ENCODE data around the gene COMT. TPM values are rescaled to one million over a fixed set of nuclear protein-coding genes. Genes with fewer than 3 reads are reported as not detected.

COMT gene
- total and polyA plus RNA-seq, 10 donors = 63.5 to 216 (median 99.3) TPM

GRCh38 chr22:19958083-19959042, 16.8 kb downstream of the COMT start:
- peak overlapping the region in 2 of 8 donors; percentile 2 to 52 for H3K27ac ChIP-seq
- intact Hi-C loops (cut with DNase I; ENCODE audit: low total_unique reads) = no loop called here
- H3K4me3 ChIP-seq = no peak overlapping the region
- WGBS, 5 donors = 77 to 87% (median 84%) methylated on average over 18 to 19 of the region's 19 CpGs
- peak; percentile 47 for DNase-seq
- no peaks in the 10 kb centered on the region for H3K9me3 ChIP-seq
- TF ChIP-seq CTCF (IDR thresholded peaks at IDR 0.05 in 8 of 11, conservative IDR thresholded peaks at IDR 0.05 in 3 of 11) (no peak), POLR2AphosphoS5 (IDR thresholded peaks at IDR 0.05) (no peak), POLR2A (IDR thresholded peaks at IDR 0.05) (no peak)
- H3K27me3 ChIP-seq (replicated peaks in 1 of 7) = no peaks in the 10 kb centered on the region
- peaks cover 0 to 28% (median 3%) of the 10 kb centered on the region in 6 donors for H3K36me3 ChIP-seq
- peaks cover 2 to 78% (median 27%) of the 10 kb centered on the region in 6 donors for H3K4me1 ChIP-seq

- TF ChIP-seq POLR2AphosphoS5 (IDR thresholded peaks at IDR 0.05) (peak in 2 of 3 donors; percentile 44 to 49), POLR2A (IDR thresholded peaks at IDR 0.05) (no peak)
- DNase-seq = peak; percentile 80
- H3K27ac ChIP-seq = peak overlapping the region in 2 of 8 donors; percentile 2 to 52
- peaks cover 0 to 36% (median 8%) of the 10 kb centered on the region in 6 donors for H3K36me3 ChIP-seq
- peaks cover 2 to 72% (median 24%) of the 10 kb centered on the region in 6 donors for H3K4me1 ChIP-seq
- H3K4me3 ChIP-seq = peak overlapping the region in 2 of 8 donors; percentile 21 to 33
- no peaks in the 10 kb centered on the region for H3K27me3 ChIP-seq (replicated peaks in 1 of 7)
- no peaks in the 10 kb centered on the region for H3K9me3 ChIP-seq
- intact Hi-C loops (cut with DNase I; ENCODE audit: low total_unique reads) = no loop called here
- WGBS, 5 donors = 49 to 76% (median 59%) methylated on average over 22 to 30 of the region's 30 CpGs
Measured at GRCh38 chr22:19959043-19959586, 17.5 kb downstream of the COMT start.

- DNase-seq = peak; percentile 65
- peaks cover 0 to 43% (median 15%) of the 10 kb centered on the region in 6 donors for H3K36me3 ChIP-seq
- peak overlapping the region in 2 of 8 donors; percentile 2 to 52 for H3K27ac ChIP-seq
- peaks cover 2 to 65% (median 24%) of the 10 kb centered on the region in 6 donors for H3K4me1 ChIP-seq
- WGBS, 5 donors = 37 to 97% (median 56%) methylated on average over 3 to 13 of the region's 13 CpGs
- H3K4me3 ChIP-seq = peak overlapping the region in 2 of 8 donors; percentile 21 to 33
- intact Hi-C loops (cut with DNase I; ENCODE audit: low total_unique reads) = no loop called here
- TF ChIP-seq CTCF (IDR thresholded peaks at IDR 0.05 in 8 of 11, conservative IDR thresholded peaks at IDR 0.05 in 3 of 11) (no peak), POLR2AphosphoS5 (IDR thresholded peaks at IDR 0.05) (peak in 2 of 3 donors; percentile 30 to 50)
- no peaks in the 10 kb centered on the region for H3K27me3 ChIP-seq (replicated peaks in 1 of 7)
- no peaks in the 10 kb centered on the region for H3K9me3 ChIP-seq
Measured at GRCh38 chr22:19959587-19960490, 18.3 kb downstream of the COMT start.

- DNase-seq = peak; percentile 65
- H3K27ac ChIP-seq = no peak overlapping the region
- H3K4me1 ChIP-seq = peaks cover 2 to 58% (median 17%) of the 10 kb centered on the region in 6 donors
- H3K9me3 ChIP-seq = no peaks in the 10 kb centered on the region
- peaks cover 0 to 46% (median 16%) of the 10 kb centered on the region in 6 donors for H3K36me3 ChIP-seq
- TF ChIP-seq CTCF (IDR thresholded peaks at IDR 0.05 in 8 of 11, conservative IDR thresholded peaks at IDR 0.05 in 3 of 11) (no peak), POLR2AphosphoS5 (IDR thresholded peaks at IDR 0.05) (peak in 1 of 3 donors; percentile 10)
- intact Hi-C loops (cut with DNase I; ENCODE audit: low total_unique reads) = no loop called here
- H3K4me3 ChIP-seq = no peak overlapping the region
- H3K27me3 ChIP-seq (replicated peaks in 1 of 7) = no peaks in the 10 kb centered on the region
- WGBS, 5 donors = 90 to 93% (median 92%) methylated on average over 12 of the region's 12 CpGs
Measured at GRCh38 chr22:19960491-19961200, 19.1 kb downstream of the COMT start.
